IPS-11a (cell line): Measurements from ENCODE around the gene KNOP1.

Source experiments
- H3K4me3 ChIP-seq: one replicate; pipeline ENCODE4 v1.5.1; 2013; ENCODE audit warnings: low read depth, low read length, control low read depth

The KNOP1 gene

GRCh38 chr16:19708296-19709205, 9.5 kb downstream of the KNOP1 start:
- H3K4me3 ChIP-seq: no peak overlapping the region

- H3K4me3 ChIP-seq: no peak overlapping the region
Observed at GRCh38 chr16:19707569-19708295, 10.3 kb downstream of the KNOP1 start.

- no peak overlapping the region for H3K4me3 ChIP-seq
Observed at GRCh38 chr16:19706846-19707245, 11.2 kb downstream of the KNOP1 start.

- no peak overlapping the region for H3K4me3 ChIP-seq
Observed at GRCh38 chr16:19705843-19706242, 12.2 kb downstream of the KNOP1 start.

- H3K4me3 ChIP-seq: no peak overlapping the region
Observed at GRCh38 chr16:19705146-19705501, 12.9 kb downstream of the KNOP1 start.

GRCh38 chr16:19704321-19705145, 13.5 kb downstream of the KNOP1 start:
- no peak overlapping the region for H3K4me3 ChIP-seq

GRCh38 chr16:19703172-19703889, 14.7 kb downstream of the KNOP1 start:
- H3K4me3 ChIP-seq: no peak overlapping the region

- H3K4me3 ChIP-seq: no peak overlapping the region
Observed at GRCh38 chr16:19701091-19701490, 16.9 kb downstream of the KNOP1 start.

GRCh38 chr16:19700319-19700781, 17.7 kb downstream of the KNOP1 start:
- no peak overlapping the region for H3K4me3 ChIP-seq

GRCh38 chr16:19699472-19699871, 18.6 kb downstream of the KNOP1 start:
- H3K4me3 ChIP-seq: no peak overlapping the region

GRCh38 chr16:19698480-19699465, 19.3 kb downstream of the KNOP1 start:
- H3K4me3 ChIP-seq: no peak overlapping the region

GRCh38 chr16:19697756-19698318, 20.2 kb downstream of the KNOP1 start:
- H3K4me3 ChIP-seq: no peak overlapping the region

GRCh38 chr16:19696961-19697360, 21.1 kb downstream of the KNOP1 start:
- H3K4me3 ChIP-seq: no peak overlapping the region

GRCh38 chr16:19696328-19696727, 21.7 kb downstream of the KNOP1 start:
- no peak overlapping the region for H3K4me3 ChIP-seq

GRCh38 chr16:19694989-19695388, 23.0 kb downstream of the KNOP1 start:
- H3K4me3 ChIP-seq: no peak overlapping the region

GRCh38 chr16:19691161-19691711, 26.8 kb downstream of the KNOP1 start:
- no peak overlapping the region for H3K4me3 ChIP-seq

- H3K4me3 ChIP-seq: no peak overlapping the region
Observed at GRCh38 chr16:19690196-19690595, 27.8 kb downstream of the KNOP1 start.

GRCh38 chr16:19689342-19689741, 28.7 kb downstream of the KNOP1 start:
- no peak overlapping the region for H3K4me3 ChIP-seq
